Activated CD4-positive, alpha-beta memory T cell treated with anti-CD3 and anti-CD28 coated beads for 36 hours (primary cell): Measurements from ENCODE around the gene RPL35A. TPM values are rescaled to one million over a fixed set of nuclear protein-coding genes. Genes with fewer than 3 reads are reported as not detected.
"Not testable (repeated sequence)": the region's sequence is repeated elsewhere in the genome, so short reads cannot be mapped to it uniquely, and the experiment has no call there.

Experiments
- CTCF ChIA-PET: fragments of 350-600 bp; sonication (Branson Sonifier 250); formaldehyde crosslinking; loops from one replicate; lab custom pipeline; 2021; ENCODE audit warnings: antibody characterized with exemption, inconsistent platforms; lab: Charles Lee
- POLR2A ChIA-PET: fragments of 350-600 bp; sonication (Branson Sonifier 250); formaldehyde crosslinking; loops from one replicate; lab custom pipeline; 2021; ENCODE audit warnings: antibody characterized with exemption; lab: Charles Lee
- DNase-seq: peaks from one replicate; pipeline ENCODE4 v3.0.0-alpha.2; 2020
- H3K27ac Mint-ChIP-seq: one replicate; pipeline ENCODE4 v1.8.0; 2021; ENCODE audit warnings: mixed read lengths
- H3K27me3 Mint-ChIP-seq: one replicate; pipeline ENCODE4 v1.8.0; 2021; ENCODE audit warnings: mixed read lengths
- H3K36me3 Mint-ChIP-seq: one replicate; pipeline ENCODE4 v1.8.0; 2021; ENCODE audit warnings: mixed read lengths
- H3K4me1 Mint-ChIP-seq: one replicate; pipeline ENCODE4 v1.8.0; 2021; ENCODE audit warnings: low read depth, mixed read lengths
- H3K4me3 Mint-ChIP-seq: one replicate; pipeline ENCODE4 v1.8.0; 2021; ENCODE audit warnings: mild to moderate bottlenecking, mixed read lengths
- H3K9me3 Mint-ChIP-seq: one replicate; pipeline ENCODE4 v1.8.0; 2021; ENCODE audit warnings: mixed read lengths
- intact Hi-C: fragments of 100-400 bp; cut with micrococcal nuclease; formaldehyde crosslinking; loops from one replicate; pipeline ENCODE4 v1.15.1; 2023
- total RNA-seq, 2 experiments: library from RNA; stranded (reverse); gene quantifications; one replicate each; pipeline ENCODE4 v1.2.3, GENCODE V29; 2021

The RPL35A gene
- total RNA-seq, 2 experiments from 2014 or later = 1,575 to 1,587 TPM

- H3K9me3 Mint-ChIP-seq = no peaks in the 10 kb centered on the region
- H3K4me1 Mint-ChIP-seq = peaks cover 59% of the 10 kb centered on the region
- H3K36me3 Mint-ChIP-seq = peaks cover 65% of the 10 kb centered on the region
- peak overlapping the region; percentile 49 for H3K4me3 Mint-ChIP-seq
- intact Hi-C loops = no loop called here
- DNase-seq = no peak
- H3K27me3 Mint-ChIP-seq = no peaks in the 10 kb centered on the region
- H3K27ac Mint-ChIP-seq = peak overlapping the region; percentile 70
- POLR2A ChIA-PET = interaction anchor here (1.2 kb wide), 1 partner anchor 8 kb away, joined by 3 read pairs; no protein-coding TSS in a partner anchor
- CTCF ChIA-PET = interaction anchor here (1.0 kb wide), 1 partner anchor 48 kb away, joined by 3 read pairs; no protein-coding TSS in a partner anchor
Measured at GRCh38 chr3:197953325-197953724, 3.3 kb downstream of the RPL35A start.

GRCh38 chr3:197953881-197954280 is 3.9 kb downstream of the RPL35A start:
- Mint-ChIP-seq H3K4me3 (no peak overlapping the region), H3K4me1 (peaks cover 61% of the 10 kb centered on the region), H3K36me3 (peaks cover 65% of the 10 kb centered on the region), H3K27me3 (no peaks in the 10 kb centered on the region), H3K27ac (peak overlapping the region; percentile 70), H3K9me3 (no peaks in the 10 kb centered on the region)
- ChIA-PET CTCF (interaction anchor here (0.7 to 1.0 kb wide), 2 partner anchors 48 to 126 kb away, joined by 3 to 4 read pairs; no protein-coding TSS in a partner anchor), POLR2A (no interaction called here)
- intact Hi-C loops = no loop called here
- no peak for DNase-seq

DNA sequence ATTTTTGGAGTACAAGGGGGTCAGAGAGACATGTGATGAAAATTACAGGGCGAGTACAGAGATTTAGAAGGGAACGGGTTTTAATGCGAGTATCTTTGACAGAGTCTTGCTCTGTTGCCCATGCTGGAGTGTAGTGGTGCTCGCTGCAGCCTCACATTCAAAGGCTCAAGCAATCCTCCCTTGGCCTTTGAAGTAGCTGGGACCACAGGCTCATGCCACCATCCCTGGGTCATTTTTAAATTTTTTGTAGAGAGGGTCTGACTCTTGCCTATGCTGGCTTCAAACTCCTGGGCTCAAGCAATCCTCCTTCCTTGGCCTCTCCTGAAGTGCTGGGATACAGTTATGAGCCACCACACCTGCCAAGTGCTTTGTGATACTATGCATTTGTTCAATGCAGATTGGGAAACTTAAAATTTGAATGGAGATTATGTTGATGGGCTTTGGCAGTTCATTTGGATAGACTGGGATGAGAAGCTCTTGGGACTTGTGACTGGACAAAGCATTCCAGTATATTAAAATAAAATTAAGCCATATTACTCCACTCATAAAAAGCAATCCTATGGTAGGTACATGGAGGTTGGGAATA is 6.0 kb downstream of the RPL35A start:
- Mint-ChIP-seq H3K9me3 (no peaks in the 10 kb centered on the region), H3K4me1 (peaks cover 68% of the 10 kb centered on the region), H3K27me3 (no peaks in the 10 kb centered on the region), H3K36me3 (peaks cover 61% of the 10 kb centered on the region), H3K4me3 (no peak overlapping the region), H3K27ac (peak overlapping the region; percentile 31)
- CTCF ChIA-PET = interaction anchor here (1.1 kb wide), 1 partner anchor 13 kb away, joined by 4 read pairs; no protein-coding TSS in a partner anchor
- DNase-seq = no peak
- POLR2A ChIA-PET = interaction anchor here (1.1 kb wide), 1 partner anchor 124 kb away, joined by 3 read pairs; no protein-coding TSS in a partner anchor
- intact Hi-C loops = no loop called here

- H3K4me1 Mint-ChIP-seq = peaks cover 72% of the 10 kb centered on the region
- intact Hi-C loops = no loop called here
- H3K36me3 Mint-ChIP-seq = peaks cover 54% of the 10 kb centered on the region
- no peaks in the 10 kb centered on the region for H3K9me3 Mint-ChIP-seq
- H3K27me3 Mint-ChIP-seq = no peaks in the 10 kb centered on the region
- ChIA-PET CTCF (interaction anchor here (1.1 kb wide), 1 partner anchor 14 kb away, joined by 4 read pairs; no protein-coding TSS in a partner anchor), POLR2A (interaction anchor here (1.1 kb wide), 1 partner anchor 124 kb away, joined by 3 read pairs; no protein-coding TSS in a partner anchor)
- H3K4me3 Mint-ChIP-seq = no peak overlapping the region
- DNase-seq = no peak
- peak overlapping the region; percentile 97 for H3K27ac Mint-ChIP-seq
Measured at GRCh38 chr3:197956626-197956988, 6.6 kb downstream of the RPL35A start.

GRCh38 chr3:197957790-197958133 is 7.8 kb downstream of the RPL35A start:
- POLR2A ChIA-PET = interaction anchor here (2.2 kb wide), 1 partner anchor 8 kb away, joined by 14 read pairs; the partner anchor contains the start of gene RPL35A
- peak overlapping the region; percentile 97 for H3K27ac Mint-ChIP-seq
- H3K4me3 Mint-ChIP-seq = no peak overlapping the region
- intact Hi-C loops = no loop called here
- H3K36me3 Mint-ChIP-seq = peaks cover 47% of the 10 kb centered on the region
- no peaks in the 10 kb centered on the region for H3K27me3 Mint-ChIP-seq
- peaks cover 74% of the 10 kb centered on the region for H3K4me1 Mint-ChIP-seq
- no peak for DNase-seq
- H3K9me3 Mint-ChIP-seq = no peaks in the 10 kb centered on the region
- CTCF ChIA-PET = interaction anchor here (2.2 kb wide), 1 partner anchor 51 kb away, joined by 11 read pairs; no protein-coding TSS in a partner anchor

- no peaks in the 10 kb centered on the region for H3K27me3 Mint-ChIP-seq
- peaks cover 41% of the 10 kb centered on the region for H3K36me3 Mint-ChIP-seq
- CTCF ChIA-PET = interaction anchor here (2.2 kb wide), 1 partner anchor 52 kb away, joined by 11 read pairs; no protein-coding TSS in a partner anchor
- peak overlapping the region; percentile 52 for H3K4me3 Mint-ChIP-seq
- no peak for DNase-seq
- H3K4me1 Mint-ChIP-seq = peaks cover 68% of the 10 kb centered on the region
- no peaks in the 10 kb centered on the region for H3K9me3 Mint-ChIP-seq
- intact Hi-C loops = no loop called here
- POLR2A ChIA-PET = interaction anchor here (2.2 kb wide), 1 partner anchor 8 kb away, joined by 14 read pairs; the partner anchor contains the start of gene RPL35A
- H3K27ac Mint-ChIP-seq = peak overlapping the region; percentile 97
Measured at GRCh38 chr3:197958346-197958745, 8.4 kb downstream of the RPL35A start.

DNA sequence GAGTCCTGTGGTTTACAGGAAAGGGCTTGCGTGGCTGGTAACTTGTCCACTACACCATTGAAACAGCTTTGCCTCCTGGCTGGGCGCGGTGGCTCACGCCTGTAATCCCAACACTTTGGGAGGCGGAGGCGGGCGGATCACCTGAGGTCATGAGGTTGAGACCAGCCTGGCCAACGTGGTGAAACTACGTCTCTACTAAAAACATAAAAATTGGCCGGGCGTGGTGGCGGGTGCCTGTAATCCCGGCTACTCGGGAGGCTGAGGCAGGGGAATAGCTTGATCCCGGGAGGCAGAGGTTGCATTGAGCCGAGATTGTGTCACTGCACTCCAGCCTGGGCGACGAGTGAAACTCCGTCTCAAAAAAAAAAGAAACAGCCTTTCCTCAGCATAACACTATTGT is 8.9 kb downstream of the RPL35A start:
- Mint-ChIP-seq H3K27ac (peak overlapping the region; percentile 97), H3K4me3 (peak overlapping the region; percentile 86), H3K36me3 (peaks cover 36% of the 10 kb centered on the region), H3K4me1 (peaks cover 63% of the 10 kb centered on the region)
- H3K9me3 Mint-ChIP-seq, H3K27me3 Mint-ChIP-seq, intact Hi-C loops, DNase-seq: not testable (repeated sequence)
- ChIA-PET POLR2A (interaction anchor here (0.6 to 2.2 kb wide), 2 partner anchors 9 to 97 kb away, joined by 4 to 14 read pairs; partner anchors contain the start of gene RPL35A), CTCF (interaction anchor here (0.6 to 2.2 kb wide), 3 partner anchors 8 to 122 kb away, joined by 3 to 11 read pairs (median 4); no protein-coding TSS in a partner anchor)

DNA sequence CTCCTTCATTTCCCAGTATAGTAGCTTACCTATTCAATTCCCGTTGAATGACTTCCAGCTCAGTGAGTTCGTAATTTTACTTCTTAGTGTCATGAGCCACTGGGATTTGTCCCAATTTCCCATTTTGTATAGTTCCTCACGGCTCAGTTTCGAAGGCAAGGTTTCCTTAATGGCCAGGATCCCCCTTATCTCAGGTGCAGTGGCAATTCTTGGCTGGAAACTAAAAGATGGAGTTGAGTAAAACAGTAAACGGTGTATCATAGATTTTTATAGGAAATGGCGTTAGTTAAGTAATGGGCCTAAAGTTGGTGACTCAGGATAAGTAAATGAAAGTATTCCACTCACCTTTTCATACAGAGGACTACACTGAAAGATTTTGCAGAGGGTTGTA is 9.5 kb downstream of the RPL35A start:
- CTCF ChIA-PET = interaction anchor here (0.6 to 2.2 kb wide), 3 partner anchors 9 to 121 kb away, joined by 3 to 11 read pairs (median 4); no protein-coding TSS in a partner anchor
- Mint-ChIP-seq H3K4me1 (peaks cover 57% of the 10 kb centered on the region), H3K27me3 (no peaks in the 10 kb centered on the region), H3K36me3 (peaks cover 30% of the 10 kb centered on the region), H3K27ac (peak overlapping the region; percentile 97), H3K4me3 (peak overlapping the region; percentile 86), H3K9me3 (no peaks in the 10 kb centered on the region)
- POLR2A ChIA-PET = interaction anchor here (0.6 to 2.2 kb wide), 2 partner anchors 9 to 98 kb away, joined by 4 to 14 read pairs; partner anchors contain the start of gene RPL35A
- no peak for DNase-seq
- intact Hi-C loops = no loop called here

- Mint-ChIP-seq H3K4me3 (peak within 1 kb of the TSS; percentile 86), H3K27ac (peak within 1 kb of the TSS; percentile 97), H3K36me3 (peaks cover 24% of the 10 kb centered on the region), H3K4me1 (peaks cover 52% of the 10 kb centered on the region), H3K27me3 (no peaks in the 10 kb centered on the region), H3K9me3 (no peaks in the 10 kb centered on the region)
- intact Hi-C loops = loop anchor here (1.0 to 2.0 kb wide), 4 partner anchors 10 to 121 kb away; partner anchors contain the start of gene RPL35A
- POLR2A ChIA-PET = interaction anchor here (0.8 to 2.2 kb wide), 3 partner anchors 10 to 120 kb away, joined by 3 to 14 read pairs (median 8); partner anchors contain the start of gene RPL35A
- CTCF ChIA-PET = interaction anchor here (1.0 to 2.8 kb wide), 2 partner anchors 9 to 120 kb away, joined by 3 to 14 read pairs; no protein-coding TSS in a partner anchor
- peak; percentile 97 for DNase-seq
Measured at GRCh38 chr3:197959891-197960693, 10.1 kb downstream of the RPL35A start, which contains the start of gene LMLN. Gene LMLN (plus strand): TSS chr3:197960217. CDS start chr3:197960246, 29 bp downstream.

GRCh38 chr3:197960694-197961581 is 10.9 kb downstream of the RPL35A start:
- peaks cover 16% of the 10 kb centered on the region for H3K36me3 Mint-ChIP-seq
- peak; percentile 74 for DNase-seq
- H3K27me3 Mint-ChIP-seq = no peaks in the 10 kb centered on the region
- no peaks in the 10 kb centered on the region for H3K9me3 Mint-ChIP-seq
- POLR2A ChIA-PET = interaction anchor here (0.8 to 2.2 kb wide), 4 partner anchors 8 to 119 kb away, joined by 3 to 8 read pairs (median 3); no protein-coding TSS in a partner anchor
- peaks cover 52% of the 10 kb centered on the region for H3K4me1 Mint-ChIP-seq
- peak overlapping the region; percentile 97 for H3K27ac Mint-ChIP-seq
- intact Hi-C loops = loop anchor here (1.0 to 2.0 kb wide), 4 partner anchors 11 to 120 kb away; partner anchors contain the start of gene RPL35A
- CTCF ChIA-PET = interaction anchor here (1.9 to 2.8 kb wide), 2 partner anchors 55 to 119 kb away, joined by 11 to 14 read pairs; no protein-coding TSS in a partner anchor
- peak overlapping the region; percentile 86 for H3K4me3 Mint-ChIP-seq
